HepG2 (cell line): ENCODE data around the gene GRIN3B. TPM values are rescaled to one million over a fixed set of nuclear protein-coding genes. Genes with fewer than 3 reads are reported as not detected.

ENCODE experiments used
- BHLHE40 ChIP-seq: IDR thresholded peaks from 2 replicates; pipeline ENCODE4 v1.6.1; 2011; ENCODE audit warnings: low read length, improper control_type of control experiment
- CEBPB ChIP-seq: IDR thresholded peaks from 2 replicates; pipeline ENCODE4 v1.6.1; 2011; ENCODE audit warnings: low read depth, low read length, improper control_type of control experiment, borderline replicate concordance
- CHD2 ChIP-seq: IDR thresholded peaks from 2 replicates; pipeline ENCODE4 v1.6.1; 2011; ENCODE audit warnings: low read depth, low read length, improper control_type of control experiment
- ERF ChIP-seq: IDR thresholded peaks from 2 replicates; pipeline ENCODE4 v1.6.1; 2018; ENCODE audit warnings: missing biosample characterization, missing genetic modification reagents
- GLMP ChIP-seq: sonication (generic); formaldehyde crosslinking; IDR thresholded peaks from 2 replicates; pipeline ENCODE4 v1.9.0; 2021; ENCODE audit warnings: missing genetic modification reagents, mild to moderate bottlenecking, borderline replicate concordance
- HCFC1 ChIP-seq: fragments of 150-350 bp; IDR thresholded peaks from 2 replicates; pipeline ENCODE4 v1.6.1; 2014; ENCODE audit warnings: low read depth, low read length
- MATR3 ChIP-seq: sonication (generic); formaldehyde crosslinking; IDR thresholded peaks from 2 replicates; pipeline ENCODE4 v1.4.0; 2020; ENCODE audit warnings: missing genetic modification reagents
- MTF1 ChIP-seq: sonication (generic); formaldehyde crosslinking; IDR thresholded peaks from 2 replicates; pipeline ENCODE4 v1.5.0; 2020; ENCODE audit warnings: missing genetic modification reagents
- MZF1 ChIP-seq: sonication (generic); formaldehyde crosslinking; IDR thresholded peaks from 2 replicates; pipeline ENCODE4 v1.8.1; 2023; ENCODE audit warnings: mild to moderate bottlenecking, missing genetic modification reagents, borderline replicate concordance
- PAF1 ChIP-seq: IDR thresholded peaks from 2 replicates; pipeline ENCODE4 v1.6.1; 2016; ENCODE audit warnings: missing genetic modification reagents, missing compliant biosample characterization
- RAD51 ChIP-seq: fragments of 450-650 bp; IDR thresholded peaks from 2 replicates; pipeline ENCODE4 v1.6.1; 2016; ENCODE audit warnings: borderline replicate concordance
- RBM22 ChIP-seq: fragments of 200-400 bp; formaldehyde crosslinking; optimal IDR thresholded peaks from 2 replicates; pipeline ENCODE3; 2017; ENCODE audit warnings: mild to moderate bottlenecking, low read length, moderate library complexity
- SETDB1 ChIP-seq: sonication (generic); formaldehyde crosslinking; IDR thresholded peaks from 2 replicates; pipeline ENCODE4 v1.5.1; 2020; ENCODE audit warnings: missing genetic modification reagents, mild to moderate bottlenecking, borderline replicate concordance
- SP4 ChIP-seq: sonication (generic); formaldehyde crosslinking; IDR thresholded peaks from 2 replicates; pipeline ENCODE4 v1.8.1; 2023; ENCODE audit warnings: mild to moderate bottlenecking, missing genetic modification reagents
- SRY ChIP-seq: sonication (generic); formaldehyde crosslinking; IDR thresholded peaks from 2 replicates; pipeline ENCODE4 v1.8.0; 2022; ENCODE audit warnings: mild to moderate bottlenecking, missing genetic modification reagents
- SSRP1 ChIP-seq: IDR thresholded peaks from 2 replicates; pipeline ENCODE4 v1.6.1; 2016; ENCODE audit warnings: control low read depth
- TCF7 ChIP-seq: sonication (generic); IDR thresholded peaks from 2 replicates; pipeline ENCODE4 v1.6.1; 2016; ENCODE audit warnings: antibody characterized with exemption, low read depth
- WIZ ChIP-seq: sonication (generic); formaldehyde crosslinking; IDR thresholded peaks from 2 replicates; pipeline ENCODE4 v1.5.1; 2020; ENCODE audit warnings: mild to moderate bottlenecking, missing genetic modification reagents
- ZBTB21 ChIP-seq: sonication (generic); formaldehyde crosslinking; IDR thresholded peaks from 2 replicates; pipeline ENCODE4 v1.4.0; 2020; ENCODE audit warnings: missing genetic modification reagents
- ZNF326 ChIP-seq: sonication (generic); formaldehyde crosslinking; IDR thresholded peaks from 2 replicates; pipeline ENCODE4 v1.4.0; 2020; ENCODE audit warnings: missing genetic modification reagents, borderline replicate concordance
- ZNF350 ChIP-seq: sonication (generic); formaldehyde crosslinking; IDR thresholded peaks from 2 replicates; pipeline ENCODE4 v1.4.0; 2020; ENCODE audit warnings: mild to moderate bottlenecking, low read depth, missing genetic modification reagents, borderline replicate concordance
- ZNF441 ChIP-seq: sonication (generic); formaldehyde crosslinking; IDR thresholded peaks from 2 replicates; pipeline ENCODE4 v1.7.0; 2021; ENCODE audit warnings: missing genetic modification reagents, borderline replicate concordance
- ZNF512 ChIP-seq: sonication (generic); formaldehyde crosslinking; IDR thresholded peaks from 2 replicates; pipeline ENCODE4 v1.4.0; 2020; ENCODE audit warnings: mild to moderate bottlenecking, missing genetic modification reagents
- ZNF749 ChIP-seq: sonication (generic); formaldehyde crosslinking; IDR thresholded peaks from 2 replicates; pipeline ENCODE4 v1.8.0; 2022; ENCODE audit warnings: mild to moderate bottlenecking, missing genetic modification reagents, moderate library complexity, borderline replicate concordance
- polyA plus RNA-seq, 8 experiments: library from polyadenylated mRNA; depleted of rRNA in 3 of 8; stranded (reverse) in 7 of 8; unstranded in 1 of 8; fragments of >200 nt; fragmentation: Illumina TruSeq in 4 of 8; extraction: Trizol in 4 of 8; gene quantifications; 2 replicates each; pipeline versions ENCODE4 v1.2.1 to v1.2.3, GENCODE V29; 2011 to 2016; ENCODE audit warnings: low read depth in 4 of 8, missing spikeins in 1 of 8, mixed read lengths in 1 of 8; ENCODE audit not compliant: insufficient read depth in 1 of 8
- total RNA-seq, 5 experiments: library from RNA; depleted of rRNA; stranded (reverse); fragments of >200 nt; fragmentation: Illumina TruSeq; extraction: Trizol; gene quantifications; 2 replicates each; pipeline ENCODE4 v1.2.3, GENCODE V29; 2016; ENCODE audit warnings: low read depth in 1 of 5
- TF ChIP-seq, protein P1 (sequence below): sonication (generic); formaldehyde crosslinking; IDR thresholded peaks from 2 replicates; pipeline ENCODE4 v1.5.0; 2020; ENCODE audit warnings: mild to moderate bottlenecking, low read depth, missing genetic modification reagents, borderline replicate concordance

GRIN3B gene
- total and polyA plus RNA-seq, 2 of the 13 experiments (the other 11 are each of a cell fraction or from before 2014, with no cell fraction given), result 0.07 to 0.20 TPM

DNA sequence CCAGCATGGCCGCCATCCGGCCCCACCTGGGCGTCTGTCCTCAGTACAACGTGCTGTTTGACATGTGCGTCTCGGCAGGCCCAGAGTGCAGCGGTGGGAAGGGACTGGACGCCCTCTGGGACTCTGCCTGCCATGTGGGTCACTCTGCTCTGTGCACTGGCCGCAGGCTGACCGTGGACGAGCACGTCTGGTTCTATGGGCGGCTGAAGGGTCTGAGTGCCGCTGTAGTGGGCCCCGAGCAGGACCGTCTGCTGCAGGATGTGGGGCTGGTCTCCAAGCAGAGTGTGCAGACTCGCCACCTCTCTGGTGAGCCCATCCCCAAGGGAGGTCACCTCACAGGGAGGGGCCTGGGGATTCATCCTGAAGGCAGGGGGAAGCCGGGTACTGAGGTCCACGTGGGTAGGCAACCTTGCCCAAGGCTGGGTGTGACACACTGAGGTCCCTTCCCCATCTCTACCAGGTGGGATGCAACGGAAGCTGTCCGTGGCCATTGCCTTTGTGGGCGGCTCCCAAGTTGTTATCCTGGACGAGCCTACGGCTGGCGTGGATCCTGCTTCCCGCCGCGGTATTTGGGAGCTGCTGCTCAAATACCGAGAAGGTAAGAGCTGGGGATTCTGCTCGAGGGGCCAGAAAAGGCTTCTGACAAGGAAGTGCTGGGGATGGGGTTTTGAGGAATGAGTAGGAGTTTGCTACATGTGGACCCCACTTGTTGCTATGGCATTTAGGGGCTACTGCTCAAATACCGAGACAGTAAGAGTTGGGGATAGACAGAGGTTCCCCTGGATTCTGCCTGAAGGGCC, 51.0 kb downstream of the GRIN3B start (continued):
- TF ChIP-seq ZNF326 (CRISPR knock-in tag), result no peak
- no peak for TF ChIP-seq MATR3 (CRISPR knock-in tag)
- no peak for TF ChIP-seq GLMP
- TF ChIP-seq SRY (CRISPR knock-in tag), result peak; percentile 82; the same call in 1 of the 2 replicates
- TF ChIP-seq ZBTB21, result no peak
- TF ChIP-seq ERF (CRISPR knock-in tag), result peak; percentile 46
- TF ChIP-seq BHLHE40, result no peak
- TF ChIP-seq RAD51, result no peak
- TF ChIP-seq WIZ (CRISPR knock-in tag), result no peak
- no peak for TF ChIP-seq RBM22
- TF ChIP-seq TCF7, result no peak
- no peak for TF ChIP-seq SETDB1
- peak; percentile 58; the same call in 1 of the 2 replicates for TF ChIP-seq SSRP1 (CRISPR knock-in tag)
- TF ChIP-seq MTF1 (CRISPR knock-in tag), result no peak
- TF ChIP-seq ZNF441, result peak; percentile 85; the same call in 1 of the 2 replicates
- TF ChIP-seq ZNF749, result no peak
- TF ChIP-seq MZF1 (CRISPR knock-in tag), result peak; percentile 92; the same call in 1 of the 2 replicates
- TF ChIP-seq CHD2, result no peak
- no peak for TF ChIP-seq ZNF512
- no peak for TF ChIP-seq CEBPB
- no peak; the same call in 1 of the 2 replicates for TF ChIP-seq PAF1 (CRISPR knock-in tag)
- TF ChIP-seq, protein P1, sequence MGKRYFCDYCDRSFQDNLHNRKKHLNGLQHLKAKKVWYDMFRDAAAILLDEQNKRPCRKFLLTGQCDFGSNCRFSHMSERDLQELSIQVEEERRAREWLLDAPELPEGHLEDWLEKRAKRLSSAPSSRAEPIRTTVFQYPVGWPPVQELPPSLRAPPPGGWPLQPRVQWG, result no peak; the same call in 1 of the 2 replicates
- TF ChIP-seq SP4 (CRISPR knock-in tag), result peak; percentile 51; the same call in 1 of the 2 replicates
- no peak for TF ChIP-seq HCFC1
- TF ChIP-seq ZNF350 (CRISPR knock-in tag), result peak; percentile 59
